C4-2B (cell line): Measurements from ENCODE around the gene ECM1.

ENCODE experiments used
- CTCF ChIP-seq: fragments of 450-650 bp; conservative IDR thresholded peaks from 2 replicates; pipeline ENCODE4 v1.5.1; 2017; ENCODE audit warnings: mild to moderate bottlenecking
- ZFX ChIP-seq: fragments of 450-650 bp; IDR thresholded peaks from 2 replicates; pipeline ENCODE4 v1.6.1; 2017

DNA sequence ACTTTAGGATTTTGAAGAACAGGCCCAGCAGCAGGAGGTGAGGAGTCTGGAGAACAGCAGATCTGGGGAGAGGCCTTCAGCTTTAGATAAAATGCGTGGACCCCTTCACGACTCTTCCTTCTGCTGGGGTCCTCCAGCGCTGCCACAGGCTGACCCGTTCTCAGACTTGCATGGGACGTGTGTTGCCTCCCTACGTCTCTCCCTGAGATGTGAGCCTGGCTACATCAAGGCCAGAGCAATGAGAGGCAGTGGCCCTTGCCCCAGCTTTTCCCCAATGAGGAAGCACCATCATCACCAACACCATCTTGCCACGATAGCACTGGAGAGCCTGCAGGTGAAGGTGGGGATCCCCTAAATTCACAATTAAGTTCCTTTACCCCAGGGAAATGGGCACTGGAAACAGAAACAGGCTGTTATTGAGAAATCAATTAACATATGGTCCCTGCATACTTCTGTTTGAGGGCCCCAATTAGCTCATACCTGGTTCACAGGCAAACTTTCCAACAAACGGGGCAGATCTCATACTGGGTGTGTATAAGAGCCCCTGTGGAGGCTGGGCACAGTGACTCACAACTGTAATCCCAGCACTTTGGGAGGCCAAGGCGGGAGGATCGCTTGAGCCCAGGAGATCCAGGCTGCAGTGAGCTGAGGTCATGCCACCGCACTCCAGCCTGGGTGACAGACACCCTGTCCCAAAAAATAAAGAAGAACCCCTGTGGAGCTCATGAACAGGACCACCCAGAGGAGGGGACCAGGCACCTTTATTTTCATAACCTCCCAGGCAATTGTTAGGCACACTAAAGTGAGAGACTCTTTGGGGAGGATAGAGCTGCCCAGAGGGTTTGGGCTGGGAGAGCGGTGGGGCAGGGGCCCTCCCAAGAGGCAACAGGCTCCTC, 29.2 kb downstream of the ECM1 start:
- TF ChIP-seq CTCF: no peak
- no peak for TF ChIP-seq ZFX
